GM12873 (cell line): Measurements from ENCODE around the gene YJU2.

Experiments used
- TF ChIP-seq, protein P1 (sequence below): IDR thresholded peaks from 2 replicates; pipeline ENCODE4 v1.5.1; 2012; ENCODE audit warnings: low read depth, mild to moderate bottlenecking, moderate library complexity, low read length, control low read depth; ENCODE audit not compliant: insufficient read depth; ENCODE audit errors: missing control alignments

The YJU2 gene

DNA sequence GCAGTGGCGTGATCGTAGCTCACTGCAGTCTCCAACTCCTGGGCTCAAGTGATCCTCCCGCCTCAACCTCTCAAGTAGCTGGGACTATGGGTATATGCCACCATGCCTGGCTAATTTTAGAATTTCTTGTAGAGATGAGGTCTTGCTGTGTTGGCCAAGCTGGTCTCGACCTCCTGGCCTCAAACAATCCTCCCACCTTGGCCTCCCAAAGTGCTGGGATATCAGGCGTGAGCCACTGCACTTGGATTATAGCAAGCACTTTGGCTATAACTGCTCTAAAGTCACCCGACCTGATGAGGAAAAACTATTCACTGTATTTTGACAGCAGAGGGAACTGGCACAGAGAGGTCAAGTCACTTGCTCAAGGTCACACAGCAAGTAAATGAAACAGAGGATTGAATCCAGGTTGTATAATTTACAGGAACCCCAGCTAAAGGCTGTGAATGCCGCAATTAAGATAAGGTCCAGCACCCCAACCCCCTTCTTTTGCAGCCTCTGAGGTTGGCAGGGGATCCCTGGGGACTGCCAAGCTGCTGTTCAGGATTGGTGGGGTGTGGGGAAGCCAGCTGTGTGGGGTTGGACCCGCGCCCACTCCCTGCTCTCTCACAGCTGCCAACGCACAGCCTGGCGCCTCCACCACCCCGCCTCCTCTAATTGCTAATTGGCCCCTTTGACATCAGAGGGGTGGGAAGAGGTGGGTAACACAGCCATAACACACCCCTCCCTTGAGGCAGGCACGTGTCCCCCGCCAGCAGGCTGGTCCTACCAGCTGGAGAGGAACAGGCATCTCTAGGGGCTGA, 49.3 kb downstream of the YJU2 start:
- TF ChIP-seq, protein P1, sequence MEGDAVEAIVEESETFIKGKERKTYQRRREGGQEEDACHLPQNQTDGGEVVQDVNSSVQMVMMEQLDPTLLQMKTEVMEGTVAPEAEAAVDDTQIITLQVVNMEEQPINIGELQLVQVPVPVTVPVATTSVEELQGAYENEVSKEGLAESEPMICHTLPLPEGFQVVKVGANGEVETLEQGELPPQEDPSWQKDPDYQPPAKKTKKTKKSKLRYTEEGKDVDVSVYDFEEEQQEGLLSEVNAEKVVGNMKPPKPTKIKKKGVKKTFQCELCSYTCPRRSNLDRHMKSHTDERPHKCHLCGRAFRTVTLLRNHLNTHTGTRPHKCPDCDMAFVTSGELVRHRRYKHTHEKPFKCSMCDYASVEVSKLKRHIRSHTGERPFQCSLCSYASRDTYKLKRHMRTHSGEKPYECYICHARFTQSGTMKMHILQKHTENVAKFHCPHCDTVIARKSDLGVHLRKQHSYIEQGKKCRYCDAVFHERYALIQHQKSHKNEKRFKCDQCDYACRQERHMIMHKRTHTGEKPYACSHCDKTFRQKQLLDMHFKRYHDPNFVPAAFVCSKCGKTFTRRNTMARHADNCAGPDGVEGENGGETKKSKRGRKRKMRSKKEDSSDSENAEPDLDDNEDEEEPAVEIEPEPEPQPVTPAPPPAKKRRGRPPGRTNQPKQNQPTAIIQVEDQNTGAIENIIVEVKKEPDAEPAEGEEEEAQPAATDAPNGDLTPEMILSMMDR, result no peak

DNA sequence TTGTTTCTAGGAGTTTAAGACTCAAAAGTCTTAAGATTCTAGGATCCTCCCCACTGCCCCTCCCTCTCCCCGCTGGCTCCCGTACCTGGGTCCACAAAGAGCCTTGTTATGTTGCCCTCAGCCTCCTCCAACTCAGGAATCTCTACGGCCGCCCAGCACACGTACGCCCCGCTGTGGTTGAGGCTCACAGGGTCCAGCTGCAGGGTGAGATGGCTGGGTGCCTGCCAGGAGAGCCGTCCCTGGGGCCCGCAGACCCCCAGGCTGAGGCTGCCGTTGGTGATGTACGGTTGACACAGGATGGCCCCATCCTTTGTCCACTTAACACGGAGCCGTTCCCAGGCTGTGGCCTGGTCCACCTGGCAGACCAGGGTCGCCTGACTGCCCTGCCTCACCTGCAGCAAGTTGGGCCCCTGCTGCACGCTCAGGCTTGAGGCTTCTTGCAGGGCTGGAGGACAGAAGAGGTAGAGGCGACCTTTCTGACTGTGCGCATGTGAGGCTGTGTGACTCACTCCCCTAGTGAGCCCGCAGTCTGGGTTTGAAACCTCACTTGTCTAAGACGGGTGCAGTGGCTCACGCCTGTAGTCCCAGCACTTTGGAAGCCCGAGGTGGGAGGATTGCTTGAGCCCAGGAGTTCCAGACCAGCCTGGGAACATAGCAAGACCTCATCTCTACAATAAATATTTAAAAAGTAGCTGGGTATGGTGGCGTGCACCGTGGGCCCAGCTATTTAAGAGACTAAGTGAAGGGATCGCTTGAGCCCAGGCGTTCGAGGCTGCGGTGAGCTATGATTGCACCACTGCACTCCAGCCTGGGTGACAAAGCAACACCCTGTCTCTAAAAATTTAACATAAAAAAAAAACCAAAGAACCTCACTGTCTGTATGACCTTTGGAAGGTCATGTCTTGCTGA, 51.3 kb downstream of the YJU2 start:
- TF ChIP-seq, protein P1, result no peak

DNA sequence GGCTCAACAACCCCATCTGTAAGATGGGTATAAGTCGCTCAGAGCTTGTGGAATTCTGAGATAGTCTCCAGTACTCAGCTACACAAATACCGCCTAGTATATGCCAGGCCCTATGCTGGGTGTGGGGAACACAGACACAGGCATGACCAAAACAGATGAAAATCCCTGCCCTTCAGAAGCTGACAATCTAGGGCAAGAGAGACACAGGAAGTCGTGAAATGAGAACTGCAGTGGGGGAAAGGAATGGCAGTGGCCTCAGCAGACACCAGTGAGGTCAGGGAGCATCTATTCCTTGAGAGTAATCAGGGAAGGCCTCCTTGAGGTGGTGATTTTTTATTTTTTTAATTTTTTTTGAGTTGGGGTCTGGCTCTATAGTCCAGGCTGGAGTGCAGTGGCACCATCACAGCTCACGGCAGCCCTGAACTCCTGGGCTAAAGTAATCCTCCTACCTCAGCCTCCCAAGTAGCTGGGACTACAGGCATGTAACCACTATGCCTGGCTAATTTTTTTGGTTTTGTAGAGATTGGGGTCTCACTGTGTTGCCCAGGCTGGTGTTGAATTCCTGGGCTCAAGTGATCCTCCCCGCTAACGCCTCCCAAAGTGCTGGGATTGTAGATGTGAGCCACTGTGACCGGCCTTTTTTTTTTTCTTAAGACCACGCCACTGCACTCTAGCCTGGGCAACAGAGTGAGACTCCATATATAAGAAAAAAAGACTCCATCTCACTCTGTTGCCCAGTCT, 52.1 kb downstream of the YJU2 start:
- TF ChIP-seq, protein P1, result no peak

DNA sequence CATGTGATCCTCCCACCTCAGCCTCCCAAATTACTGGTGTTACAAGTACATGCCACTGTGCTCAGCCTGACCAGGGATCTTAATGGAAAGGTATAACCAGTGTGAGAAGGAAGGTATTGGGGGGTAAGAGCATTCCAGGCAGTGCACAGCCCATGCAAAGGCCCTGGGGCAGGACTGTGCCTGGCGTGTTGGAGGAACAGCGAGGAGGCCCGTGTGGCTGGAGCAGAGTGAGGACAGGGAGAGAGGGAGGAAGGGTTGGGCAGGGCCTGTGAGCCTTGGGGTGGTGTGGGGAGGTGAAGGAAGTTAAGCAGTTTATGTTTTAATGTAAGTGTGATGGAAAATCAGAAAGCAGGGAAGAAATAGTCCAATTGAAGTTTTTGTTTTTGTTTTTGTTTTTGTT, 53.7 kb downstream of the YJU2 start:
- TF ChIP-seq, protein P1, result no peak

DNA sequence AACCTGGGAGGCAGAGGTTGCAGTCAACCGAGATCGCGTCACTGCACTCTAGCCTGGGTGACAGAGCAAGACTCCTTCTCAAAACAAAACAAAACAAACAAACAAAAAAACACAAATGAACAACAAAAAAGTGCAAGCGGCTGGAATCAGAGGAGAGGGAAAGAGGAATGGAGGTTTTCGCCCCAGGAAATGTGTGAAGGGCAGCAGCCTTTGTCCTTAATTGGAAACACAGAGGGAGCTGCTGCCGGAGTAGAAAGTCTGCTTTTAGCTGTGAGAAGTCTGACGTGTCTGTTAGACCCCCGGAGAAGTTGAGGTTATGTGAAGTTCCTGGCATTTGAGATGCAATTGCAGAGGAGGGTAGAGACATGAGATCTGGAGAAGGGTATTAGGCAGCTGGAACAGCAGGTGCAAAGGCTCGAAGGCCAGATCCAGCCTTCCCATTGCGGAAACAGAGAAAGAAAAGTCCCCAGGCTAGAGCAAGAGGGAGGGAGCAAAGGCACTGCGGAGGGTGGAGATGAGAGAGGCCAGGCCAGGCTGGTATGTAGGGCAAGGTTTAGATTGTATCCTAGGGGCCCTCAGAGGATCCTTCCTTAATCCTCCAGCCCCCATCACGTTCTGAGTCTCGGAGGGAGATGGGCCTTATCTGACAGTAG, 54.8 kb downstream of the YJU2 start:
- TF ChIP-seq, protein P1, result no peak

GRCh38 chr19:4302243-4302640, 55.4 kb downstream of the YJU2 start, which contains the start of gene TMIGD2:
TSS of gene TMIGD2 (minus strand) at chr19:4302389. CDS start at chr19:4302385, 4 bp downstream.
- TF ChIP-seq, protein P1, result no peak
